Skeletal muscle satellite cell (primary cell): ENCODE measurements around the gene TOP3A.

Source experiments
- H3K27me3 ChIP-seq: 2 replicates; pipeline ENCODE4 v1.7.0; 2013; ENCODE audit warnings: low read length; ENCODE audit not compliant: control insufficient read depth, insufficient read depth
- H3K36me3 ChIP-seq: 2 replicates; pipeline ENCODE4 v1.7.0; 2013; ENCODE audit warnings: mild to moderate bottlenecking, control low read depth, low read length; ENCODE audit not compliant: insufficient read depth
- H3K4me1 ChIP-seq: 2 replicates; pipeline ENCODE4 v1.7.0; 2013; ENCODE audit warnings: low read length; ENCODE audit not compliant: control insufficient read depth, insufficient read depth
- H3K4me2 ChIP-seq: 2 replicates; pipeline ENCODE4 v1.7.0; 2013; ENCODE audit warnings: mild to moderate bottlenecking, low read length
- H3K4me3 ChIP-seq: 2 replicates; pipeline ENCODE4 v1.7.0; 2013; ENCODE audit warnings: low read length
- H3K9ac ChIP-seq: 2 replicates; pipeline ENCODE4 v1.7.0; 2013; ENCODE audit warnings: mild to moderate bottlenecking, low read depth, low read length, moderate library complexity
- H3K9me3 ChIP-seq: replicated peaks from 2 replicates; pipeline ENCODE4 v1.7.0; 2013; ENCODE audit warnings: mild to moderate bottlenecking, control low read depth, low read length

TOP3A gene

GRCh38 chr17:18235743-18236256 is 79.0 kb downstream of the TOP3A start:
- H3K9ac ChIP-seq = peak overlapping the region; percentile 67
- peaks cover 53% of the 10 kb centered on the region for H3K36me3 ChIP-seq
- H3K4me2 ChIP-seq = peak overlapping the region; percentile 64
- H3K9me3 ChIP-seq = no peaks in the 10 kb centered on the region
- H3K4me1 ChIP-seq = peaks cover 18% of the 10 kb centered on the region
- H3K4me3 ChIP-seq = no peak overlapping the region
- no peaks in the 10 kb centered on the region for H3K27me3 ChIP-seq

- Histone ChIP-seq H3K4me3 (no peak overlapping the region), H3K9me3 (no peaks in the 10 kb centered on the region), H3K4me1 (peaks cover 18% of the 10 kb centered on the region), H3K9ac (peak overlapping the region; percentile 67), H3K4me2 (peak overlapping the region; percentile 64), H3K27me3 (no peaks in the 10 kb centered on the region), H3K36me3 (peaks cover 53% of the 10 kb centered on the region)
Measured at GRCh38 chr17:18234853-18235380, 79.9 kb downstream of the TOP3A start.

GRCh38 chr17:18233803-18234518 is 80.8 kb downstream of the TOP3A start:
- no peak overlapping the region for H3K9ac ChIP-seq
- H3K27me3 ChIP-seq = no peaks in the 10 kb centered on the region

GRCh38 chr17:18231164-18231563 is 83.6 kb downstream of the TOP3A start:
- Histone ChIP-seq H3K27me3 (no peaks in the 10 kb centered on the region), H3K9me3 (no peaks in the 10 kb centered on the region), H3K4me1 (peaks cover 23% of the 10 kb centered on the region), H3K9ac (no peak overlapping the region), H3K4me2 (no peak overlapping the region), H3K36me3 (peaks cover 29% of the 10 kb centered on the region), H3K4me3 (no peak overlapping the region)

More at GRCh38 chr17:18233803-18234518, 80.8 kb downstream of the TOP3A start:
- H3K9me3 ChIP-seq = no peaks in the 10 kb centered on the region
- H3K4me1 ChIP-seq = peaks cover 18% of the 10 kb centered on the region
- H3K4me3 ChIP-seq = no peak overlapping the region
- H3K4me2 ChIP-seq = no peak overlapping the region
- H3K36me3 ChIP-seq = peaks cover 49% of the 10 kb centered on the region

GRCh38 chr17:18230288-18231141 is 84.3 kb downstream of the TOP3A start:
- Histone ChIP-seq H3K9me3 (no peaks in the 10 kb centered on the region), H3K36me3 (peaks cover 29% of the 10 kb centered on the region), H3K9ac (no peak overlapping the region), H3K4me1 (peaks cover 17% of the 10 kb centered on the region), H3K4me2 (no peak overlapping the region), H3K4me3 (no peak overlapping the region), H3K27me3 (no peaks in the 10 kb centered on the region)

- no peaks in the 10 kb centered on the region for H3K27me3 ChIP-seq
- H3K36me3 ChIP-seq = peaks cover 22% of the 10 kb centered on the region
- H3K4me2 ChIP-seq = no peak overlapping the region
- no peaks in the 10 kb centered on the region for H3K9me3 ChIP-seq
- no peak overlapping the region for H3K4me3 ChIP-seq
- H3K9ac ChIP-seq = no peak overlapping the region
- H3K4me1 ChIP-seq = peaks cover 13% of the 10 kb centered on the region
Measured at GRCh38 chr17:18229771-18230170, 85.0 kb downstream of the TOP3A start.

GRCh38 chr17:18229254-18229653 is 85.5 kb downstream of the TOP3A start:
- H3K27me3 ChIP-seq = no peaks in the 10 kb centered on the region
- no peak overlapping the region for H3K4me3 ChIP-seq
- H3K4me2 ChIP-seq = no peak overlapping the region
- H3K9ac ChIP-seq = no peak overlapping the region
- peaks cover 17% of the 10 kb centered on the region for H3K36me3 ChIP-seq
- no peaks in the 10 kb centered on the region for H3K9me3 ChIP-seq
- H3K4me1 ChIP-seq = peaks cover 18% of the 10 kb centered on the region

- Histone ChIP-seq H3K4me3 (no peak overlapping the region), H3K9me3 (no peaks in the 10 kb centered on the region), H3K9ac (no peak overlapping the region), H3K4me2 (no peak overlapping the region), H3K36me3 (peaks cover 9% of the 10 kb centered on the region), H3K4me1 (peaks cover 21% of the 10 kb centered on the region), H3K27me3 (no peaks in the 10 kb centered on the region)
Measured at GRCh38 chr17:18228176-18228682, 86.6 kb downstream of the TOP3A start.

- H3K4me2 ChIP-seq = no peak overlapping the region
- H3K9ac ChIP-seq = no peak overlapping the region
- H3K4me3 ChIP-seq = no peak overlapping the region
- no peaks in the 10 kb centered on the region for H3K27me3 ChIP-seq
- H3K9me3 ChIP-seq = no peaks in the 10 kb centered on the region
- peaks cover 21% of the 10 kb centered on the region for H3K4me1 ChIP-seq
- peaks cover 7% of the 10 kb centered on the region for H3K36me3 ChIP-seq
Measured at GRCh38 chr17:18227635-18228034, 87.2 kb downstream of the TOP3A start.

- H3K4me1 ChIP-seq = peaks cover 22% of the 10 kb centered on the region
- H3K36me3 ChIP-seq = no peaks in the 10 kb centered on the region
- H3K27me3 ChIP-seq = no peaks in the 10 kb centered on the region
- H3K9ac ChIP-seq = peak overlapping the region; percentile 83
- H3K4me3 ChIP-seq = peak overlapping the region; percentile 84
- peak overlapping the region; percentile 94 for H3K4me2 ChIP-seq
- H3K9me3 ChIP-seq = no peaks in the 10 kb centered on the region
Measured at GRCh38 chr17:18226284-18226945, 88.4 kb downstream of the TOP3A start.
